ENCODE measurements around the gene RNF169. TPM values are rescaled to one million over a fixed set of nuclear protein-coding genes. Genes with fewer than 3 reads are reported as not detected.

Gene RNF169
- polyA plus RNA-seq (ENCODE audit: insufficient read length), result 11.2 TPM

- DNase-seq (ENCODE audit: low read depth), result peak; percentile 89
Measured at GRCh38 chr11:74748211-74749126, at the start of gene RNF169. RNF169 (plus strand) TSS chr11:74748849; CDS start chr11:74748881, 32 bp downstream.

- DNase-seq (ENCODE audit: low read depth), result no peak
Measured at GRCh38 chr11:74699615-74700396, 48.8 kb upstream of the RNF169 start.

GRCh38 chr11:74701351-74701750, 47.3 kb upstream of the RNF169 start:
- no peak for DNase-seq (ENCODE audit: low read depth)

- no peak for DNase-seq (ENCODE audit: low read depth)
Measured at GRCh38 chr11:74702383-74703007, 46.2 kb upstream of the RNF169 start.

GRCh38 chr11:74703211-74703610, 45.4 kb upstream of the RNF169 start:
- no peak for DNase-seq (ENCODE audit: low read depth)

GRCh38 chr11:74707182-74707581, 41.5 kb upstream of the RNF169 start:
- DNase-seq (ENCODE audit: low read depth), result no peak

- no peak for DNase-seq (ENCODE audit: low read depth)
Measured at GRCh38 chr11:74707602-74708510, 40.8 kb upstream of the RNF169 start.

- DNase-seq (ENCODE audit: low read depth), result no peak
Measured at GRCh38 chr11:74709175-74709574, 39.5 kb upstream of the RNF169 start.

GRCh38 chr11:74710281-74710938, 38.2 kb upstream of the RNF169 start:
- peak; percentile 88 for DNase-seq (ENCODE audit: low read depth)

- no peak for DNase-seq (ENCODE audit: low read depth)
Measured at GRCh38 chr11:74713686-74714085, 35.0 kb upstream of the RNF169 start.

- no peak for DNase-seq (ENCODE audit: low read depth)
Measured at GRCh38 chr11:74714904-74715303, 33.7 kb upstream of the RNF169 start.

GRCh38 chr11:74717221-74717969, 31.3 kb upstream of the RNF169 start:
- no peak for DNase-seq (ENCODE audit: low read depth)

GRCh38 chr11:74719011-74719410, 29.6 kb upstream of the RNF169 start:
- no peak for DNase-seq (ENCODE audit: low read depth)

GRCh38 chr11:74720596-74721478, 27.8 kb upstream of the RNF169 start:
- no peak for DNase-seq (ENCODE audit: low read depth)

- DNase-seq (ENCODE audit: low read depth), result no peak
Measured at GRCh38 chr11:74721479-74721835, 27.2 kb upstream of the RNF169 start.

- DNase-seq (ENCODE audit: low read depth), result no peak
Measured at GRCh38 chr11:74723511-74723910, 25.1 kb upstream of the RNF169 start.

- no peak for DNase-seq (ENCODE audit: low read depth)
Measured at GRCh38 chr11:74725701-74726100, 22.9 kb upstream of the RNF169 start.

GRCh38 chr11:74726547-74727182, 22.0 kb upstream of the RNF169 start:
- peak; percentile 70 for DNase-seq (ENCODE audit: low read depth)

Measured in forelimb muscle (tissue), 1 donor.